Activated CD4-positive, alpha-beta T cell treated with anti-CD3 and anti-CD28 coated beads, Interleukin-2, amount 50 U/mL, for 4 hours (primary cell): ENCODE measurements around the gene NEDD4L.
"Not testable (repeated sequence)": the region's sequence is repeated elsewhere in the genome, so short reads cannot be mapped to it uniquely, and the experiment has no call there.

ENCODE experiments used
- DNase-seq, 2 experiments: peaks; one replicate each; pipeline ENCODE4 v3.0.0-alpha.2; 2020

NEDD4L gene

DNA sequence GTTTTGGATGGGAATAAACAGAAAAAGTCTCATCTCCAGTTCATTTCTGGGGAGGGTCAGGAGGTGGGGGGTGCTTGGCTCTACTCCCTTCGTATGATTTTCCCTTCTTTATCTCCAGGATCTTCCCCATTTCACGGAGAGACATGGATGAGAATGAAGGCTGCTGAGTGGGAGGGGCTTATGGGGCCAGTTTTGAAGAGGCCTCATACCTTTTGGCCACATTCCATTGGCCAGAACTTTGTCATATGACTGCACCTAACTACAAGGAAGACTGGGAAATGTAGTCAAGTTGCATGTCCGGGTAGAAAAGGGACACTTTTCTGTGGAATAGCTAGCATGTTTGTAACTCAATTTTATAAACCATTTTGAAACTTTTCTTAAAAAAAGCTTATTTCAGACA is 117.6 kb downstream of the NEDD4L start:
- no peak for DNase-seq

DNA sequence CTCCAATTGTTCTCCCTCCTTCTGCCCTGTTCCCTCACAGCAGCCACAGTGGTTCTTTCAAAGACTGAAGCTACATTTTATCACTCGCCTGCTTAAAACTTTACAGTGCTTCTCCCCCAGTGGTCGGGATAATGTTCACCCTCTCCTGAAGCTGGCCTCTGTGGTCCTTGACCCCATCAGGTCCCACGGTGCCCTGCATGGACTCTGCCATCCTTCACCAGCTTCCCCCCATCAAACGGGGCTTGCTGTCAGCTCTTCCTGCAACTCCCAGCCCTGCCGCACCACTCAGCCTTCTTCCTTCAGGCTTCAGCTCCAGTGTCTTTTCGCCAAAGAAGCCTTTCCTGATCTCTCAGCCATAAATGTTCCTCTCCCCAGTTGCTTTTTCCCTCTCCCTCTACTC is 118.1 kb downstream of the NEDD4L start:
- no peak for DNase-seq

DNA sequence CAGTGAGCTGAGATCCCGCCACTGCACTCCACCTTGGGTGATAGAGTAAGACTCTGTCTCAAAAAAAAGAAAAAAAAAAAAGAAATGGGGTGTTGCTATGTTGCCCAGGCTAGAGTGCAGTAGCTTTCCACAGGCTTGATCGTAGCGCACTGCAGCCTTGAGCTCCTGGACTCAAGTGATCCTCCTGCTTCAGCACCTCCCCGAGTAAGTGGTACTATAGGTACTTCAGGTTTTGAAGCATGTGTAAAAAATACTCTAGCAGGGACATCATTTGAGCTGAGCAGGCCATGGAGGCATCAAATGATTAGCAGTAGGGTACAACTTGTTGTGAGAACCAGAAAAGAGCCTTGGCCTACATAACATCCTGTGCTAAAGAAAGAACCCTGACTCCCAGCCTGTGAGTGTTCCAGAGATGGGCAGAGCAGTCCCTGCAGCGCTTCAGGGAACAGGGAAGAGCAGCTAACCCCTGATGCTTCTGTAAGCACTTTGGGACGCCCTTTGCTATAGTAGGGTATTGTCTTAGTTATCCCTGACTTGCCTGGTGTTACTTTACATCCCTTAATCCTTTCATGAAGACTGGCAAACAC is 119.1 kb downstream of the NEDD4L start:
- DNase-seq, result no peak

DNA sequence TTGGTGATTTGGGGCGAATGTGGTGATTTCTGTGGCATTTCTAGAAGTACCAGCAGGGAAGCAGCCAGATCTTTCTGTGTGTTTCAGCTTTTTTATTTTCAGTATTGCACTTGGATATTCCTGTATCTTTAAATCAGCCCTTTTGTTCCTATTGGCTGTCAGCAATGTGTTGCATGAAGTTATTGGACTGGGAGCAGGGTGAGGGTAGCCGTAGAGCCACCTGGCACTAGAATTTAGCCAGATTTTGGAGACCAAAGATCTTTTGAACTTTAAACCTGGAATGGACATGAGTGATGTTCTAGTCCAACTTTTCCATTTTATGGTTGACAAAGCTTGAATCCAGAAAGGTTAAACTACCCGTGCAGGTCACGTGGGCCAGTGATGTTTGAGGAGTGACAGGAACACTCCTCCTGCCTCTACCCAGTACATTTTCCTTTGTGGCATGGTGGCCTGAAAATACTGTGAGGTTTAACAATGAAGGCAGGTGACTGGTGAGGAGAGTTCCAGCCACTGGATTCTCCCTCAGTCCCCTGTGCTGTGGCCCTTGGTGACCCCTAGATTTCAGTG is 122.3 kb downstream of the NEDD4L start:
- DNase-seq, result no peak

DNA sequence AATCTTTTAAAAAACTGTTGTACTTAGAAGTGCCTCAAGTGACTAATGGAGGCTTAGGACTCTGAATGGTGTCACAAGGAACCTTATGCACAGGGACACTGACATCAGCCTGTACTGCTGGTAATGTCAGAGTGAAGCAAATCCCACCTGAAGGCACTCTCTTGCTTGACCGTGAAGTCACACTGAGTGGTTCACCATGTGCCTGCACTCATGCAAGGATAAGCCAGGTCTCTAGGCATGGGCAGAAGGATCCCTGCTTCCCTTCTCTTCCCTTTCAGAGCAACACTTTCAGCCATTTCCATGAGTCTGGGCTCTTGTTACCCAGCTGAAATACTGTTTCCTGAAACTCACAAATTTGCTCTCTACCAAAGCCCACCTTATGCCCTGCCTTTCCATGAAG is 123.0 kb downstream of the NEDD4L start:
- DNase-seq, result no peak

DNA sequence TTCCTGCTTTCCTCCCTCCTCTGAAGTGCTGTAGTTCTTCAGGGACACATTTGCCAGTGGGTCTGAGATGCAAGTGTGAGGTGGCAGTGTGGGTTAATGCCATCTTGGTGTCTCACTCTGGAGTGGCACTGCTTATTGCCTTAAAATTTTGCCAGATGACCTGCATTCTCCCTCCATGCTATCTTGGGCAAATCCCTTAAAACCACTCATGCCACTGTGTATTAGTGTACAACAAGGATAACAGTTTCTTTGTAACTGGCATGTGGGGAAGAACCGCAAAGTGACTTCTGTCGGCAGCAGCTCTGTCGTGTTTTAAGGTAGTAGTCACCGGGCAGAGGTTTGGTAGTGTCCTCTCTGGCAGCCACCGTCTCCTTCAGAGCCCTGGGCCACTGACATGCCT is 124.2 kb downstream of the NEDD4L start:
- DNase-seq, result no peak

DNA sequence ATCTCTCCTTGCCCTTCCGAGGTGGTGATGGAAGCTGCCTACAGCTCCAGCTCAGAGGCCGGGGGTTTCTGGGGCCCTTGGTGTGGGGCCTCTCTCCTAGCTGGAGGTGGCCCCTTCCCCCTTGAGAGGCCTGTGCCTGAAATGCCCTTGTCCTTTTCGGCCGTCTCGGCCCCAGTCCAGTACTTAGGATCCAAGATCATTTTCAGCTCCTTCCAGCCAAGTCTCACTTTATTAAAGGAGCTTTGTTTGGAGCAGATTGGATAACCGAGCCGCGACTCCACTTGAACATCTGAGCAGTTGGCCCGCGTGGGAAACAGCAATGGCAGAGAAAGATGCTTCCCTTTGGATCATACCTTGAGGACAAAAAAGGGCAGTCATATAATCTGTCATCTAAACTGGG is 125.0 kb downstream of the NEDD4L start:
- DNase-seq, result no peak

DNA sequence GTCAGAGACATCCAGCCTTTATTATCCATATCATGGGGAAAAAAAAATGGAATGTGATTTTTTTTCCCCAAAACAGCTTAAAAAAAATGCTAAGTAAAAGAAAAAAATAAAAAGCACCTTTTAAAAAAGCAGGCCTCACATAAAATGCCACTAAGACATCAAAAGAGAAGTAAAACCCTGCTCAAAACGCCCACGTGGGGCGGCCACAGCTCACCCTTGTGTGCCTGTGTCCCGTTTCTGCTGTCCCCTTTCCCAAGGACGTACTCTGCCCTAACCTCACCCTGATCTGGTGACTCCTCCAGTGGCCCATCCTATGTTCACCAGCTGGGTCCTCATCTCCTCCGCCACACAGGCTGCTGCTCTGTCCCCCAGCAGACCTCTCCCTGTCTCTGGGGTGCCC is 125.4 kb downstream of the NEDD4L start:
- no peak for DNase-seq

DNA sequence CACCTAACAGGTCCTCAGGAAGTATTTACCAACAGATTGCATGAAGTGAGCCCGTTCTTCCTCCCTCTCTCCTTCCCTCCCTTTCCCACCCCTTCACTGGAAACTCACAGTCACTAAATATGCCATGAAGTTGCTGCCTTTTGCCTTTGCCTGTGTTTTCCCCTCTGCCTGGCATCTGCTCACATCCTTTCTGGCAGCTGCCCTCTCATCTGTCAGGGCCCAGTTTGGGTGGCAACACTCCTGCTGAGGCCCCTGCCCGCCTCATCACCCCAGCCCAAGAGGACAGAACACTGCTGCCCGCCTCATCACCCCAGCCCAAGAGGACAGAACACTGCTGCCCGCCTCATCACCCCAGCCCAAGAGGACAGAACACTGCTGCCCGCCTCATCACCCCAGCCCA is 126.0 kb downstream of the NEDD4L start:
- DNase-seq, result not testable (repeated sequence)

DNA sequence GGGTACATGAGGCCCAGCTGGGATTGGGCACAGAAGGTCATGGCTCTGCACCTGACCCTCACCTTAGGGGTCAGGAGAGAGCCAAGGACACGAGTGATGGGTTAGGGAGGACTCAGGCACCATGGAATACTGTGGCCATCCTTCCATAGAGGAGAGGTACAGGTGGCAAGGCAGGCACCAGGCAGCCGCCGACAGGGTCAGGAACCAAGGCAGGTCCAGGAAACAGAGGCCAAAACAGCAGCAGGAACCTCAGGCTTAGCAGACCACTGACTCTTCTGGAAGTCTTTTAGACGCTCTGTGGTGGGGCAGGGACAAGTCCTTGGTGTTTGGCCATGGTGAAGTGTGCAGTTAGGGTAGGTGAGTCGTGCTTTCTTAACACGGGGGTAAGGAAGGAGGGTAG is 128.0 kb downstream of the NEDD4L start:
- no peak for DNase-seq

DNA sequence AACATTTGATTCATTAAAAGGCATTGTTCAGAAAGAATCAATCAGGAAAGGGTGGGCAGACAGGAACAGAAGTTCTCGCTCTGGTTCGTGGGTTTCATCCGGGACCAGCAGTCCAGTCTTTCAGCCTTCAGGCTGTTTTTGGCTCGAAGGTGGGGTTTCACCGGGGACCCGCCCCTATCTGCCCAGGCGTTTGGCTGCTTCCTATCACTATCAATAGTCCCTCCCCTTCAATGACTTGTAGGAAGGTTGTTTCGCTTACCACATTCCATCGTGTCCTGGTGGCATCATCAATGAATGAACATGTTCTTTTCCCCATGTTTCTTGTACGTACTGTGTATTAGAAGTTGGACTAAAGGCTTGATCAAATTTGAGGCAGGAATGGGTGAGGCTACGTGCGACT is 130.3 kb downstream of the NEDD4L start:
- DNase-seq, result no peak

DNA sequence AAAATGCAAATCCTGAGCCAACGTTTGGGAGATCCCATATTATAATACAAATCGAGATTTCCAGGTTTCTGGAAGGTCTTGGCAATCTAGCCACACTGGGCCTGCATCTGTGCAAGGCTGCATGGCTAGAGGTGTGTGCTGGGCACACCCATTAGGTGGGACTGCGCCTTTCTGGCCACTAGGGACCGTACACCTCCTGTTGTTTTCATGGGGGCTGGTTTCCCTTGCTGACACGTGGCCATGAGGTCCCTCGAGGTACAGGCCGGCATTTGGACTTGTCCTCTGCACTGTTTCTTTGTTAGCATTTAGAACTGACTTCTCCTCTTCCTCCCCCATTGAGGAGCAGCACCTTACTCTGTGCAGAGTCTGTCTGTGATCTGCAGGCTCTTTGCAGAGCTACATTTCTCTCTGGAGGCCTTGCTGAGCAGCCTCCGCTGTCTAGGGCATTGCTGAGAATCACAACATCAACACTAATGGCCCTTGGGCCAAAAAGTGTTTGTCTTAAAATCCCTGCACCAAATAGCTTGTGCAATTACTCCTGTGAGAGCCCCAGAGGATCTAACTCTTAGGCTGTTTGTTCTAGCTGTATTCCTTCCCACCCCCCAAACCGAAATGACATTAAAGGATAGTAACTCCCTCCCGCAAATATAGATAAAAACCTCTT is 131.2 kb downstream of the NEDD4L start:
- DNase-seq, result no peak

DNA sequence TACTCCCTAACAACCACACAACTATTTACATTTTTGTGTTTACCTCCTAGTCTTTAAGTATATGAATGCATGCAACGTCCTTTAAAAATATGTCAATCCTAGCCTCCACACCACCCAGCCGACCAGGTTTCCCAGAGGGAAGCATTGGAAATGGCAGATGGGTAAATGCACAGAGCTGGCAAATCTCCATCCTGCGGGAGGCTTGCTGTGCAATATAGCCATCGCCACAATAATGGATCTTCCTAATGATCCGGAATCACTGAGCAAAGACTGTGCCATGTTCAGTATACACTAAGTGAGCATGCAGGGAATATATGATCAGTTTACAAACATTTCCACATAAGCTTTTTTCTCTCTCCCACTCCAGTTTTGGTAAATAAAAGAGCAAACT is 131.8 kb downstream of the NEDD4L start:
- no peak for DNase-seq

DNA sequence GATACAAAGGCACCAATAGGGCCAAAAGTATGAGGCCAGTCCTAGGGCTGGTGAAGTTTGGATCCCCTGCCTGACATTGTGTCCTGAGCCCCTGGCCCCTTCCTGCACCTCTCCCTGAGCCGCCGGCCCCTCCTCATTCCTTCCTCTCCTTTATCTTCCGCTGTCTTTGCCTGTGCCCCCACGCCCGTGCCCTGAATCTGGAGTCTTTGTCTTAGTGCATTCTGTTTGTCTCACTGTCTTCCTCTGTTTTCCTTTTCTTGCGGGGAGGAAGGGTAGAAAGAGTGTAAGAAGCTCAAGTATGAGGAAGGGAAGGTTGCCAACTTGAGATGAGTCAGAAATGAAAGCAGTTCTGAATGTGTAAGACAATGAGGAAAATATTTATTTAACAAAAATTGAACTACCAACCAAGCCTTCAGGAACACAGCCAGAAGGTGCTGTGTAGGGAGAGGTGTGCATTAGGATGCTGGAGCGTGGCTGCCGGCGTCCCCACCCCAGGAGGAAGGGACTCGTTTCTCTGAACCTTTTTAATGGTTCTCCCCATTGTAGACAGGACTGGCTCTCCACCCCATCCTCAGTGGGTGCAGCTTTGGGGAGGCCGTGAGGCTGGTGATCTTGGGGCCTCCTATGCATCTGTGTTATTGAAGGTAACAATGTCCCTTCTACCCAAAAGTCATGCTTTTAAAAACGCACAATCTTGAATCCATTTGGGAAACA is 133.1 kb downstream of the NEDD4L start:
- DNase-seq, result no peak

DNA sequence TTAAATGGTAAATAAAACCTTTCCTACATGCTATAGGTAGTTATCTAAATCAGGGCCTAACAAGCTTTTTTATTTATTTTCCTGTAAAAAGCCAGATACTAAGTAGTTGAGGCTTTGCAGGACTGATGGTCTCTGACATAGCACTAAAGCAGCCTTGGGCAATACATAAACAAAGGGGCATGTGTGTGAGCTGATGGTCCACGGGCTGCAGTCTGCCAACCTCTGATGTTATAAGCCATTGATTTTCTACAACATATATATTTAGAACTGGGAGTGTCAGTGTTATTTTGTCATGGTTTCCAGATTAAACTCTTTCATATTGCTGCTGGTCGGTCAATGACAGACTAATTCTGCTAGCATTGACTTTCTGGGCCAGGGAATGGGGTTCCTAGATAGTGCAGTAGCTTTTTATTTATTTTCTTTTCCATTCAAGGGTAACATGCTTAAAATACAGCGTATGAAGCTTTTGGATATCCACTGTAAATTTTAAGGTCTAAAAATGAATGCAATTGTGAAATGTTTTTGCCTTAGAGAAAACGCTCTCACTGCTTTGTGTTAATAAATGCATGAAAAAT is 134.0 kb downstream of the NEDD4L start:
- no peak for DNase-seq

DNA sequence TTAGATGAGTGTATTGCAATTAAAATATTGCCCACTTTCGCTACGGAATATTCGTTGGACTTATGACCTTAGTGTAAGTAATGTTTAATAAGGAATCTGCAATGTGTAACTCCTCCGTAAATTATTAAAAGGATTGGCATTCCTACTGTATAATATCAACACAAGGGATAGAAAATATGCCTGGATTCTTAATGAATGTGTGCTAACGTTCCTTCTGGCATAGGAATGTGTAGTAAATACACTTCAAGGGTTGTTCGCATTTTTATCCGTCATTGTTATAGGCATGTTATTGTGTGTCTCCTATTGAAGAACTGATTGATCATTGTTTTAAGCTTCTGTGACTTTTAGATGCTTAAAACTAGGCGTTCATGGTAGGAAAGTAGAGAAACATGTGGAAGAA is 134.5 kb downstream of the NEDD4L start:
- DNase-seq, result no peak

DNA sequence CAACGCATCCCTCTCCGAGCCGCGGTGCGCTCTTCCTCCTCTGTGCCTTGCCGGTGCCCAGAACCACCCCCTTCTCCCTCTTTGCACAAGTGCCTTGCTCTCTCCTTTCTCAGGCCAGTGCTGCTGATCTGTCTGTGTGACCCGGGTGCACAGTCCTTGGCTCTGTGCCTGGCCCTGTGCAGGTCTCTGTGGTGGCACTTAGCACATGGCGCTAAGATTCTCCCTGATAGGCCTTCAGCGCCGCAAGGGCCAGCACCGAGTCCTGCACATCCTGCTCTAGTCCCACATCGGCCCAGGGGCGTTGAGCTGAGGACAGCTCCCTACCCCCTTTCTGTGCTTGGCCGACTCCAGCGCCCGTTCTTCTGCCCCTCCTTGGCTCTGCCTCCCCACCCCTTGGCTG is 136.1 kb downstream of the NEDD4L start:
- DNase-seq, result no peak

DNA sequence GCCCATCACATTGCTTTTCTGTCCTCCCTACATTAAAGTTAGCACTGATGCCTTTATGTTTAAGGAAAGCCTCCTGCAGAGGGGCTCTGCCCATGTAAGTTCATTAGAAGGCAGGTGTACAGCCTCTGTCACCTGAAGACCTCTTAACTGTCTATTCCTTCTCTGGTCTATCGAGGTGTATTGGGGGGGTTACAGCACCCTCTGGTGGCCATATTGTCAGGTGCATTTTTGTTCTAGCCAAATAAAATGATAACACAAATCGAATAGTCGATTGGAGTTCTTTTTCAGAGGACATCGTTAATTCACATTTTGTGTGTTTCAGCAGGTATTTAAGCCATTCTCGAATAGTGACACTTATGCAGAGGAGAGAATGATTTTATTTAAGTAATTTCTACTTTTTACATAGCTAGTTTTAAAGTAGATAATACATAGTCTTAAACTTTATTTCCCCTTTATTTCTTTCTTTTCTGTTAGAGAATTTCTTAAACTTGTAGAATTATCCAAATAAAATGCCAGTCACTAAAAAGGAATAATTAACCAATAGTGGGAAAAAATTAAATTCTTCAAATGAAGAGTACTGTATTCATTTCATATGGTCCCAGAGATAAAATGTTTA is 136.8 kb downstream of the NEDD4L start:
- peak; percentile 52 to 58 for DNase-seq

DNA sequence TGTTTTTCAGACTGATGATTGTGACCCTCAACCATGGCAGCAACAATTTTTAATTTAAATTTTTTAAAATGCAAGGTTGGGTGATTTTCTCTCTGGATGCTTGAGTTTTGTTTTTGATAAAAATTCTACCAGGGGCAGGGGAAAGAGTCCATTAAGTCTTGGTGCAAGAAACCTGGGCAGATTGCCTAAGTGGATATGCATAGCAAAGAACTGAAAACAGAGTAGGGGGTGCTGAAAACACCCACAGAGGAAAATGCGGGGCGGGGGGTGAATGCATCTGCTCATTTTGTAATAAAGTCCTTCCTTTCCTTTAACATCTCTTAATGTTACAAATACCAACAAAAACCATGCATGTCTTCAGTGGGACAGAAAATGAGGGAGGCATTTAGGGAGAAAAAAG is 138.0 kb downstream of the NEDD4L start:
- DNase-seq, result no peak

DNA sequence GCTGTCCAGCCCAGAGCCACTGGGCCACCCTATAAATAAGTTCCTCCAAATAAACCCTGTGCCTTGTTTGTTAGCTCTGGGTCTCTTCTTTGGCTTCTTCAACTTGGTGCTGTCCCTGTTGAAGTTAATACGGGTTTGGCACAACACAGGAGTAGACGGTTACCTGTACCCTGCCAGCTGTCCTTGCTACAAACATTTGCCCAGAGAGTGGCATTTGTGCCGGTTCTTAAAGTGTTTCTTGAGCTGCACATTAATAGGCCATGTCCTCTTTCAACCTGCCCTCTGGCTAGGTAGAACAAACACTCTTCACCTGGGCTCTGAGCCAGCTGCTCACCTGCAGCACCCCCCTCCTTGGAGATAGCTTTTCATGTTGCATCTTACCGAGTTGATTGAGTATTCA is 139.2 kb downstream of the NEDD4L start:
- no peak for DNase-seq

DNA sequence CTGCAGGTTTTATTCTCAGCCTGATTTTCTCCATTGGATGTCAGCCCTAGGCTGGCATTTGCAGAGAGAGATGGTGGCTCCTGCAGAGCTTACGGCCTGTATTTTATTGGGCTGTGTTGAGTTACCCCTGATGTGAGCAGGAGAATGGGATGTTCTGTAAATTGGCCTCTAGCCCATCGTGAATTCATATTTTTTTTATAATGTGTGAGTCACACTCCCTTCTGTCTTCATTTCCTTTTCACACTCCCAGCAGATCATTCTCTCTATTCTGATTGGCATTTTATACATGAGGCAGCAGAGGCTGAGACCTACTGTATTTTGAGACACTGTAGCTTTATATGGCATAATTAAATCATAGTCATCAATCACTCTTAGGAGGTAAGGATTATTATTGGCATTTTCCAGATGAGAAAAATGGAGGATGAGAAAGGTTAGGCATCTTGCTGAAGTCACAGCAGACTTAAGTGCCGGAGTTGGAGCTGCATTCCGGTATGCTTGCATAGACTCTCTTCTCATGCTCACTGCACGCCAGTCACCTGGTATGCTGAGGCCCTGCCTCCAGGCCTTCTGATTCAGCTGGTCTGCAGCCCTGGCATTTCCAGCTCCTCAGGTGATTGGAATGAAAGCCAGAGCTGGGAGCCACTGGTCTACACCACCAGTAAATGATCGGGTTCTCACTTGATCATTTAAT is 142.4 kb downstream of the NEDD4L start:
- DNase-seq, result no peak

DNA sequence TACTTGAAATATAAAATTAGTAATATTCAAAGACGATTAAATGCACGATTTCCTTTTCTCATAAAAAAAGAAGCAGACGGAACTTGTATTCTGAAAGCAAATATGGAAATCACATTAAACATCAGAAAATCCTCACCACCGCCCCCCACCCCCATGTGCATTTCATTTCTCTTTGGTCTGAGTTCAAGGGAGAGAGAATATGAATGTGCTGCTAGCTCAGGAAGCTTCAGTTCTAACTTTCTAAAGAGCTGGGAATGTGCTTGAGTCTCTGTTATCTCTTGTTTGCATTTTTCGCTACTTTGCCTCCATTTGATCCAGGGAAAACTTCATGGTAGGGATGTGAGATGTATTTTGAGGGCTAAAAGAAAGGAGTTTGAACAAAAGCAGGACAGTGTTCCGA is 143.6 kb downstream of the NEDD4L start:
- no peak for DNase-seq

DNA sequence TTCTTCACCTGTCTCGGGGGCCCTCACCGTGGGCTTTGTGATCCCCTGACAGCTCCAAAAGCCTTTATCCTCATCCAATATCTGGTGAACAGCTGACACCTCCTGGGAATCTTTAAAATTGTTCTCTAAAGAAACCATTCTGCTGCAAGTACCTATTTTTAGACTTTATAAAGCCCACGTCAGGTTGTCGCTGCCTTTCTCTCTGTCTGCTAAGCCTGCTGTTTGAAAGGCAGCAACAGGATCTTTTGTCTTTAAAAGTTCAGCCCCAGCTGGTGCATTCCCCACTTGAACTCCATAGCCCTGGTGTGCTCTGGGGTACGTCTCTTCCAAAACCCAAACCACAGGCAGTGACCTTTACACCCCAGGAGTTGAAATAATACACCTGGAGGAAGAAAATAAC is 145.0 kb downstream of the NEDD4L start:
- DNase-seq, result no peak
